Spleen (tissue), 7 donors: ENCODE results near the gene PSG2.
"Not testable (repeated sequence)": the region's sequence is repeated elsewhere in the genome, so short reads cannot be mapped to it uniquely, and the experiment has no call there.

ENCODE experiments used
- CTCF ChIP-seq, 11 experiments: fragments of 200-600 bp in 7 of 11; fragments of 450-650 bp in 4 of 11; sonication (generic) in 4 of 11; IDR thresholded peaks in 8 of 11; conservative IDR thresholded peaks in 3 of 11; 1 replicate in 7 of 11; 2 replicates in 4 of 11; pipeline versions ENCODE4 v1.4.0 to v1.8.0; 2016 to 2021; ENCODE audit warnings: antibody characterized with exemption in 11 of 11, inconsistent platforms in 4 of 11, mild to moderate bottlenecking in 1 of 11
- POLR2A ChIP-seq, 3 donors: fragments of 450-650 bp; IDR thresholded peaks; one replicate each; pipeline ENCODE4 v1.5.1; 2017; ENCODE audit warnings: antibody characterized with exemption in 3 of 3, mild to moderate bottlenecking in 1 of 3
- donor health status: DM: no; HTN: no; CAD: no; lungs with moderate emphysema.
- donor health status: DM: no; HTN: no; CAD: no.
- donor health status: DM: no; HTN: no; CAD: no.

DNA sequence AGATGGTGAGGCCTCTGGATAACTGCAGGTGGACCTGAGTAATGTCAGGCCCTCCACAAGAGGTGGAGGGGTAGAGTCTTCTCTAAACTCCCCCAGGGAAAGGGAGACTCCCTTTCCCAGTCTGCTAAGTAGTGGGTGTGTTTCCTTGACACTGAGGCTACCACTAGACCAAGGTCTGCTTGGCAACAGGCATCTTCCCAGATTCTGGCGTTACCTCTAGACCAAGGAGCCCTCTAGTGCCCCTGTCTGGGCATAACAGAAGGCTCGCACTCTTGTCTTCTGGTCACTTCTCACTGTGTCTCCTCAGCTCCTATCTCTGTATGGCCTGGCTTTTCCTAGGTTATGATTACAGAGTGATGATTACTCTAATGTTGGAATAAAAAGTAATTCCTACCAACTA is 50.9 kb downstream of the PSG2 start:
- not testable (repeated sequence) for TF ChIP-seq CTCF (IDR thresholded peaks at IDR 0.05 in 8 of 11, conservative IDR thresholded peaks at IDR 0.05 in 3 of 11); POLR2A (IDR thresholded peaks at IDR 0.05)
